IPS-18c (cell line): ENCODE data around the gene OR5D18.
"Not testable (repeated sequence)": the region's sequence is repeated elsewhere in the genome, so short reads cannot be mapped to it uniquely, and the experiment has no call there.

ENCODE experiments used
- H3K4me3 ChIP-seq: 2 replicates; pipeline ENCODE4 v1.7.0; 2013; ENCODE audit warnings: low read depth, mild to moderate bottlenecking, low read length, moderate library complexity; ENCODE audit not compliant: insufficient read depth
- H3K9me3 ChIP-seq: one replicate; pipeline ENCODE4 v1.6.1; 2013; ENCODE audit warnings: mild to moderate bottlenecking, low read length, moderate library complexity; ENCODE audit not compliant: control insufficient read depth, insufficient read depth

Gene OR5D18

GRCh38 chr11:55819330-55819729 is at the start of gene OR5D18:
OR5D18 (plus strand) TSS chr11:55819630; CDS start chr11:55819630, 0 bp downstream.
- Histone ChIP-seq H3K4me3 (no peak within 1 kb of the TSS; the same call in 1 of the 2 replicates), H3K9me3 (peaks cover 19% of the 10 kb centered on the region)

- no peak within 1 kb of the TSS for H3K4me3 ChIP-seq
- H3K9me3 ChIP-seq = peaks cover 9% of the 10 kb centered on the region
Measured at GRCh38 chr11:55773138-55773537, 46.3 kb upstream of the OR5D18 start, which contains the start of gene OR5D13. OR5D13 (plus strand) TSS chr11:55773438; CDS start chr11:55773438, 0 bp downstream.

- no peak overlapping the region for H3K4me3 ChIP-seq
- peaks cover 16% of the 10 kb centered on the region for H3K9me3 ChIP-seq
Measured at GRCh38 chr11:55791606-55792005, 27.8 kb upstream of the OR5D18 start.

- Histone ChIP-seq H3K4me3 (no peak overlapping the region), H3K9me3 (peaks cover 10% of the 10 kb centered on the region)
Measured at GRCh38 chr11:55793321-55793720, 26.1 kb upstream of the OR5D18 start.

GRCh38 chr11:55795256-55795655 is 24.2 kb upstream of the OR5D18 start, which contains the start of gene OR5D14:
OR5D14 (plus strand) TSS chr11:55795556; CDS start chr11:55795556, 0 bp downstream.
- H3K9me3 ChIP-seq = peaks cover 8% of the 10 kb centered on the region
- no peak within 1 kb of the TSS for H3K4me3 ChIP-seq

- Histone ChIP-seq H3K4me3 (no peak overlapping the region), H3K9me3 (peaks cover 4% of the 10 kb centered on the region)
Measured at GRCh38 chr11:55806248-55806647, 13.2 kb upstream of the OR5D18 start.

GRCh38 chr11:55811067-55811466 is 8.4 kb upstream of the OR5D18 start, which contains the start of gene OR5L1:
OR5L1 (plus strand) TSS chr11:55811367; CDS start chr11:55811467, 100 bp downstream.
- Histone ChIP-seq H3K4me3 (no peak within 1 kb of the TSS), H3K9me3 (peaks cover 13% of the 10 kb centered on the region)

GRCh38 chr11:55826919-55827318 is 7.5 kb downstream of the OR5D18 start, which contains the start of gene OR5L2:
OR5L2 (plus strand) TSS chr11:55827219; CDS start chr11:55827219, 0 bp downstream.
- Histone ChIP-seq H3K4me3 (no peak within 1 kb of the TSS; the same call in 1 of the 2 replicates), H3K9me3 (peaks cover 9% of the 10 kb centered on the region)

- Histone ChIP-seq H3K9me3 (peaks cover 7% of the 10 kb centered on the region), H3K4me3 (no peak within 1 kb of the TSS)
Measured at GRCh38 chr11:55838452-55838851, 19.0 kb downstream of the OR5D18 start, which contains the start of gene OR5D16. OR5D16 (plus strand) TSS chr11:55838752; CDS start chr11:55838752, 0 bp downstream.

GRCh38 chr11:55847453-55847852 is 28.0 kb downstream of the OR5D18 start:
- Histone ChIP-seq H3K9me3 (no peaks in the 10 kb centered on the region), H3K4me3 (no peak overlapping the region)

GRCh38 chr11:55849037-55849436 is 29.6 kb downstream of the OR5D18 start:
- no peak overlapping the region for H3K4me3 ChIP-seq
- H3K9me3 ChIP-seq = no peaks in the 10 kb centered on the region

GRCh38 chr11:55852141-55852540 is 32.7 kb downstream of the OR5D18 start:
- peaks cover 3% of the 10 kb centered on the region for H3K9me3 ChIP-seq

GRCh38 chr11:55854704-55855103 is 35.3 kb downstream of the OR5D18 start:
- H3K9me3 ChIP-seq = peaks cover 4% of the 10 kb centered on the region
- no peak overlapping the region for H3K4me3 ChIP-seq

More at GRCh38 chr11:55852141-55852540, 32.7 kb downstream of the OR5D18 start:
- no peak overlapping the region for H3K4me3 ChIP-seq

GRCh38 chr11:55867354-55867753 is 47.9 kb downstream of the OR5D18 start:
- H3K9me3 ChIP-seq, H3K4me3 ChIP-seq: not testable (repeated sequence)
